ENCODE results near the gene NASP.

DNA sequence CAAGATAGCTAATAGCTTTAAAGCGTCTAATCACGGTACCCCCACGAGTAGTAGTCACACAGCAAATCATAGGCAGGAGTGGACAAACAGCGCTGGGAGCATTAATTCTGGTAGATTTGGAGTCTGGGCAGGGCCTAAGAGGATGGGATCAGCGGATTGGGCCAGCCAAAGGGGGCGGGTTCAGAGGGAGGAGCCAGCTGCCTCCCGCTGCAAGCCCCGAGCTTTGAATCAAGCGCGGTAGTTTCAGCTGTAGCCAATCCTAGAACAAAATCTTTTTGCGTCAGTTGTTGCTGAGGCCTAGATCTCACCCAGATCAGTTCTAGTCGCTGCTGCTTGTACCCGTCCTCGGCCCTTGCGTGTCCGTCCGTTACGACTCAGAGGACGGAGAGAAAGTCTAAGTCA lies 576 bp upstream of the NASP start:
- TF ChIP-seq, protein P1, sequence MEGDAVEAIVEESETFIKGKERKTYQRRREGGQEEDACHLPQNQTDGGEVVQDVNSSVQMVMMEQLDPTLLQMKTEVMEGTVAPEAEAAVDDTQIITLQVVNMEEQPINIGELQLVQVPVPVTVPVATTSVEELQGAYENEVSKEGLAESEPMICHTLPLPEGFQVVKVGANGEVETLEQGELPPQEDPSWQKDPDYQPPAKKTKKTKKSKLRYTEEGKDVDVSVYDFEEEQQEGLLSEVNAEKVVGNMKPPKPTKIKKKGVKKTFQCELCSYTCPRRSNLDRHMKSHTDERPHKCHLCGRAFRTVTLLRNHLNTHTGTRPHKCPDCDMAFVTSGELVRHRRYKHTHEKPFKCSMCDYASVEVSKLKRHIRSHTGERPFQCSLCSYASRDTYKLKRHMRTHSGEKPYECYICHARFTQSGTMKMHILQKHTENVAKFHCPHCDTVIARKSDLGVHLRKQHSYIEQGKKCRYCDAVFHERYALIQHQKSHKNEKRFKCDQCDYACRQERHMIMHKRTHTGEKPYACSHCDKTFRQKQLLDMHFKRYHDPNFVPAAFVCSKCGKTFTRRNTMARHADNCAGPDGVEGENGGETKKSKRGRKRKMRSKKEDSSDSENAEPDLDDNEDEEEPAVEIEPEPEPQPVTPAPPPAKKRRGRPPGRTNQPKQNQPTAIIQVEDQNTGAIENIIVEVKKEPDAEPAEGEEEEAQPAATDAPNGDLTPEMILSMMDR (IDR thresholded peaks at IDR 0.05; ENCODE audit: borderline replicate concordance, extremely low read depth, low read length, poor library complexity, severe bottlenecking): no peak
- TF ChIP-seq EZH2 (IDR thresholded peaks at IDR 0.05; ENCODE audit: borderline replicate concordance, low read depth, low read length, severe bottlenecking): no peak

All from DND-41 (cell line).